Stimulated activated CD4-positive, alpha-beta T cell treated with anti-CD3 and anti-CD28 coated beads, Interleukin-12 subunit alpha, Interleukin-12 subunit beta, amount 100 ng/mL, for 48 hours (primary cell): ENCODE data around the gene MARS1.
"Not testable (repeated sequence)": the region's sequence is repeated elsewhere in the genome, so short reads cannot be mapped to it uniquely, and the experiment has no call there.

Experiments used
- DNase-seq, 3 donors: peaks; one replicate each; pipeline ENCODE4 v3.0.0-alpha.2; 2020; ENCODE audit warnings: low read depth in 2 of 3, low spot score in 1 of 3

Gene MARS1

DNA sequence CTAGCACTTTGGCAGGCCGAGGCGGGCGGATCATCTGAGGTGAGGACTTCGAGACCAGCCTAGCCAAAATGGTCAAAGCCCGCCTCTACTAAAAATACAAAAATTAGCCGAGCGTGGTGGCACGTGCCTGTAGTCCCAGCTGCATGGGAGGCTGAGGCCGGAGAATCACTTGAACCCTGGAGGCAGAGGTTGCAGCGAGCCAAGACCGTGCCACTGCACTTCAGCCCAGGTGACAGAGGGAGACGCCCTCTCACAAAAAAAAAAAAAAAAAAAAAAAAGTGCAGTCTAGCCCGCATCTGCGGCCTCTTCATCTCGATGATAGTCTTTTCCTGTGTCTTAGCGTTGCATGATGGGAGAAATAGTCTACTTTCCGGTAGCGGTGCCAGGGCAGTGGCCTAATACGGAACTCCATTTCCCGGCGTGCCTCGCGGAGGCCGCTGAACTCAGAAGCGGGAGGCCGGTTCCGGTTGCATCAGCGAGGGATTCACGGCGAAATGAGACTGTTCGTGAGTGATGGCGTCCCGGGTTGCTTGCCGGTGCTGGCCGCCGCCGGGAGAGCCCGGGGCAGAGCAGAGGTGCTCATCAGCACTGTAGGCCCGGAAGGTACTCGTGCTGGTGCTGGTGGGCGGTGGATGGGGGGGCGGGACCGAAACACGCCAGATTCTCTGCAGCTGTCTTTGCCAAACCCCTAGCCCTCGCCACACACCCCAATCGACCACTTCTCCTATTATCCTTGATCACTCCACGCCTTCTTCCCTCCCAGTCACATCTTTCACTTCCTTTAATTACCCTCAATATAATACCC, at the start of gene MARS1:
TSS of gene MARS1 (plus strand) at position 472 of the 805 bp plus-strand sequence. CDS start at position 495, 23 bp downstream.
- peak; percentile 86 to 91 (median 90) for DNase-seq

DNA sequence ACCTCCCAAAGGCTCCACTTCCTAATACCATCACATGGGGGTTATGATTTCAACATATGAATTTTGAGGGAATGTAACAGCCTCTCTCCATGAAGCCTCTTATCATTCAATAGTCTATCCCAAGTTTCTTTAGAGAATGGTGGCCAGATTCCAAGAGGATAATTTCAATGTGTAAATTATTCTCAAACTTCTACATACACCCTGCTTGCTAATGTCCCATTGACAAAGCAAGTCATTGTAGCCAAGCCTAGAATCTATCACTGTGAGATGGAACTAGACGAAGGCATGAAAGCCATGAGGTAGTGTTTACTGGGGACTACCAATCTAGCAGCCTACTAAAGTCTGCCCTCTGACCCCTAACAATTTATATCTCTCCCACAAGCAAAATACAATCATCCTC, 49.5 kb upstream of the MARS1 start:
- no peak for DNase-seq

DNA sequence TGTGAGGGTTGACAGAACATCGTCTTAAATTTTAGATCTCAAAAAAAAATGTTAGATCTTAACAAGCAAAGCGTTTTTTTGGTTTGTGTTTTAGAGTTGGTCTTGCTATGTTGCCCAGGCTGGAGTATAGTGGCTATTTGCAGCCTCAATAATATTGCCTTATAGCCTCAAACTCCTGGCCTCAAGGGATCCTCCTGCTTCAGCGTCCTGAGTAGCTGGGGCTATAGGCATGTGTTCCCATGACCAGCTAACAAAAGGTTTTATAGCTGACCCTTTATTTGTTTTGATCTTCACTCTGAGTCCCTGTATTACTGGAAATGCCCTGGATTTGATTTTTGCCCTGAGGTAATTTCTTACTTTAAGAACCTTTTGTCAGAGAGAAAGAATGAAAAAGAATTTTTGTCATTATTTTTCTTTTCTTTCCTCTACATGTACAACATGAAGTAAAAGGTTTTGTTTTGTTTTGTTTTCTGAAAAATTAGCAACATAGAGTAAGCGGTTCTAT, 48.1 kb upstream of the MARS1 start:
- DNase-seq, result no peak

DNA sequence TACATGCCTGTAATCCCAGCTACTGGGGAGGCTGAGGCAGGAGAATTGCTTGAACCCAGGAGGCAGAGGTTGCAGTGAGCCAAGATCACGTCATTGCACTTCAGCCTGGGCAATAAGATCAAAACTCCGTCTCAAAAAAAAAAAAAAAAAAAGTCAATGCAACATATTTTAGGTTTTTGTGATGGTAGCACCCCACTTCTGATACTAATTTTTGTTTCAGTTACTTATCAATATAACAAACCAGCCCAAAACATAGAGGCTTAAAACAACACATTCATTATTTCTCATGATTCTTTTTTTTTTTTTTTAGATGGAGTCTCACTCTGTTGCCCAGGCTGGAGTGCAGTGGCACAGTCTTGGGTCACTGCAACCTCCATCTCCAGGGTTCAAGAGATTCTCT, 46.5 kb upstream of the MARS1 start:
- not testable (repeated sequence) for DNase-seq

DNA sequence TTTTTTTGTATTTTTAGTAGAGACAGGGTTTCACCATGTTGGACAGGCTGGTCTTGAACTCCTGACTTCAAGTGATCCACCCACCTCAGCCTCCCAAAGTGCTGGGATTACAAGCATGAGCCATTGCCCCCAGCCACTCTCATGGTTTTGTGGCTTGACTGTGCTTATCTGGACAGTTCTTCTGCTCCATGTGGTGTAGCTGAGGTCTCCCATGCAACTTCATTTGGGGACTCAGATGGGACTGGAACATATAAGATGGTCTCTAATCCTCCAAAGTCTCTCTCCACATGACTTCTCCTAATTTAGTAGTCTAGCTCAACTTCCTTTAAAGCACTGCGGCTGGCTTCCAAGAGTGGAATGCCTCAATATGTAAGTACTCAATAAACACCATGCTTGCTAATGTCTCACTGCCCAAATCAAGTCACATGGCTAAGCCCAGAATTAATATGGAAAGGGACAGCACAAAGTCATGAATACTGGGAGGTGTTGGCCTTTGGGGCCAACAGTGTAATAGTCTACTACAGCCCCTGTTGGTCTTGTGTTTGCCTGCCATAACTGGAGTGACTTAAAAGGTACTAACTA, 45.9 kb upstream of the MARS1 start:
- DNase-seq, result no peak

DNA sequence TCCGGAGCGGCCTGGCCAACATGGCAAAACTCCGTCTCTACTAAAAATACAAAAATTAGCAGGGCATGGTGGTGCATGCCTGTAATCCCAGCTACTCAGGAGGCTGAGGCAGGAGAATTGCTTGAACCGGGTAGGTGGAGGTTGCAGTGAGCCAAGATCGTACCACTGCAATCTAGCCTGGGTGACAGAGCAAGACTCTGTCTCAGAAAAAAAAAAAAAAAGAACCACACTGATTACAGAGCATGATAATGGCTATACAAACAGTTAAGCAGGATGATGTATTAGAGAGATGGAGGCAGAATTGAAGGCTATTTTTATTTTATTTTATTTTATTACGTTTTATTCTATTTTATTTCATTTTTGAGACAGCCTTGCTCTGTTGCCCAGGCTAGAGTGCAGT, 43.5 kb upstream of the MARS1 start:
- DNase-seq, result not testable (repeated sequence)

DNA sequence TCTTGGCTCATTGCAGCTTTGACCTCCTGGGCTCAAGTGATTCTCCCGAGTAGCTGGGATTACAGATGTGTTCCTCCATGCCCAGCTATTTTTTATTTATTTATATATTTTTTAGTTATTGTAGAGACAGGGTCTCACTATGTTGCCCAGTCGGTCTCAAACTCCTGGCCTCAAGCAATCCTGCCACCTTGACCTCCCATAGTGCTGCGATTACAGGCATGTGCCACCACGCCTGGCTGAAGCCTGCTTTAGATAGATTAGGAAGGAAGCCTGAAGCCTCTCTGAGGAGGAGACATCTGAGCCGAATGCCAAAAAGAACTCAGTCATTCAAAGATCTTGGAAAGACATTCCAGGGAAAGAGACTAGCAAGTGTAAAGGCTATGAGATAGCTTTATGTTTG, 43.1 kb upstream of the MARS1 start:
- DNase-seq, result no peak

DNA sequence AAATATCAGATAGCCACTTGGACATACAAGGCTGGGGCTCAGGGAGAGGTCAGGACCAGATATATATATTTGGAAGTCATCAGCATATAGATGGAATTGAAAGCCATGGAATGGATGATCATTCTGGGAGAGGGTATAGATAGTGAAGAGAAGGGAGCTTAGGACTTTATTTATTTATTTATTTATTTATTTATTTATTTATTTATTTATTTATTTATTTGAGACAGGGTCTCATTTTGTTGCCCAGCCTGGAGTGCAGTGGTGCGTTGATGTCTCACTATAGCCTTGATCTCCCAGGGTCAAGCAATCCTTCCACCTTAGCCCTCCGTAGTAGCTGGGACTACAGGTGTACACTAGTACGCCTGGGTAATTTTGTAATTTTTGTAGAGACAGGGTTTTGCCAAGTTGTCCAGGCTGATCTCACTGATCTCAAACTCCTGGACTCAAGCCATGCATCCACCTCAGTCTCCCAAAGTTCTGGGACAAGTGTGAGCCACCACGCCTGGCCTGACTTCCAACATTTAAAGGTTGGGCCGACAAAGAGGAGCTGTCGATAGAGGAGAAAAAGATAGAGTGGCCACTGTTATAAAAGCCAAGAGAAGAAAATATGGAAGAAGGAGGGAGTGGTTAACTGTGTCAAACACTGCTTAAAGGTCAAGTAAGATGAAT, 41.4 kb upstream of the MARS1 start:
- no peak for DNase-seq

DNA sequence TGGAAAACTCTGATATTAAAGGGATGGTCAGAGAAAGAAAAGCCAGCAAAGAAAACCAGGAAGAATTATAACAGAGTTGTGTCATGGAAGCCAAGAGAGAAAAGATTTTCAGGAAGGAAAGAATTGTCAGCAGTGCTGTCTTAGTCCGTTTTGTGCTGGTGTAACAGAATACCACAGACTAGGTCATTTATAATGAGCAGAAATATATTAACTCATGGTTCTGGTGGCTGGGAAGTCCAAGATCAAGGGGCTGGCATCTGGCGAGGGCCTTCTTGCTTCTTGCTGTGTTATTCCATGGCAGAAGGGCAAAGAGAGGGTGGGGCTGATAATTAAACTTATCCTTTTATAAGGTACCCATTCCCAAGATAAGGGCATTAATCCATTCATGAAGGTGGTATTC, 39.2 kb upstream of the MARS1 start:
- DNase-seq, result no peak

GRCh38 chr12:57449375-57449774, 38.5 kb upstream of the MARS1 start:
- no peak for DNase-seq

GRCh38 chr12:57450057-57450456, 37.8 kb upstream of the MARS1 start:
- DNase-seq, result no peak

- no peak for DNase-seq
These were observed 36.6 kb upstream of the MARS1 start for GRCh38 chr12:57451233-57451778.

GRCh38 chr12:57452181-57452936, 35.5 kb upstream of the MARS1 start:
- no peak for DNase-seq

DNA sequence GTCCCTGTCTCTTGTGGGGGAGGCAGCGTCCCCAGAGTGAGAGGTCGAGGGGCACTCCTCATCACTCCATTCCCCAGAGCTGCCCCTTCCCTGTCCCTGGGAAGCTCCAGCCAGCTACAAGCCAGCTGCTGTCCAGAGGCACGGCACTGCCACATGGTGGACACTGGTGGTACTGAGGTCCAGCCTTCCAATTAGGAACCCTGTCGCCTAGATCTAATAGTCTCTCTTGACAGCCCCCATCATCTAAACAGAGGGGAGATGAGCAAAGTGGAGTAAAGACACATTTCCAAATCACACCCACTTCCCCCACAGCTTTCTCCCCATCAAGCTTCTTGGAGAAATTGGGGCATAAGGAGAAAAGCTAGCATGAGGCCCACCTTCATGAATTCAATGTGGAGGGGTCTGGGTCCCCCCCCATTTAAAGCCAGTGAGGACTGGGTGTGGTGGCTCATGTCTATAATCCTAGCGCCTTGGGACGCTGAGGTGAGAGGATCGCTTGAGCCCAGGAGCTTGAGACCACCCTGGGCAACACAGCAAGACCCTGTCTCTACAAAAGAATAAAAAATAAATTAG, 34.8 kb upstream of the MARS1 start:
- DNase-seq, result peak in 2 of 3 donors; percentile 55 to 67

GRCh38 chr12:57454213-57454565, 33.7 kb upstream of the MARS1 start:
- DNase-seq, result no peak

GRCh38 chr12:57454566-57455373, 33.1 kb upstream of the MARS1 start, which contains the start of gene INHBE:
TSS of gene INHBE (plus strand) at chr12:57455307. CDS start at chr12:57455537, 230 bp downstream.
- no peak for DNase-seq

DNA sequence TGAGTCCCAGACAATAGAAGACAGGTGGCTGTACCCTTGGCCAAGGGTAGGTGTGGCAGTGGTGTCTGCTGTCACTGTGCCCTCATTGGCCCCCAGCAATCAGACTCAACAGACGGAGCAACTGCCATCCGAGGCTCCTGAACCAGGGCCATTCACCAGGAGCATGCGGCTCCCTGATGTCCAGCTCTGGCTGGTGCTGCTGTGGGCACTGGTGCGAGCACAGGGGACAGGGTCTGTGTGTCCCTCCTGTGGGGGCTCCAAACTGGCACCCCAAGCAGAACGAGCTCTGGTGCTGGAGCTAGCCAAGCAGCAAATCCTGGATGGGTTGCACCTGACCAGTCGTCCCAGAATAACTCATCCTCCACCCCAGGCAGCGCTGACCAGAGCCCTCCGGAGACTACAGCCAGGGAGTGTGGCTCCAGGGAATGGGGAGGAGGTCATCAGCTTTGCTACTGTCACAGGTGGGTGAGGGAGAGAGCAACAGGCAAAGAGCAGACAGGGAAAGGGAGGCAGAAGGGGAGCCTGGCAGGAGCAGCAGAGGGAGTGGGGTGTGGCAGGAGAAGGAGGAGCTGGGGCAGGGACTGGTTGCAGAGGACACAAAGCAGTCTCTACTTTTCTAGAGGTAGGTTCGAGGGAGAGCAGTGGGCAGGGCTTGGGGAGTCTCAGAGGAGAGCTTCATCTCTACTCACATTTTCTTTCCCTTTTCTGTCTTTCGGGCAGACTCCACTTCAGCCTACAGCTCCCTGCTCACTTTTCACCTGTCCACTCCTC, 32.3 kb upstream of the MARS1 start:
- DNase-seq, result no peak

- DNase-seq, result no peak
These were observed 31.6 kb upstream of the MARS1 start for GRCh38 chr12:57456145-57456700.
